Smooth muscle cell (in vitro differentiated cells): Measurements from ENCODE around the gene NEURL4. TPM values are rescaled to one million over a fixed set of nuclear protein-coding genes. Genes with fewer than 3 reads are reported as not detected.
"Not testable (repeated sequence)": the region's sequence is repeated elsewhere in the genome, so short reads cannot be mapped to it uniquely, and the experiment has no call there.

Experiments used
- DNase-seq: peaks from one replicate; lab custom pipeline; 2025; ENCODE audit not compliant: unreplicated experiment; lab: John Stamatoyannopoulos, UW
- H2AFZ ChIP-seq: fragments of 200-600 bp; sonication (generic); 2 replicates; pipeline ENCODE4 v1.6.0; 2016; ENCODE audit warnings: antibody characterized with exemption, low read depth, mild to moderate bottlenecking
- H3F3A ChIP-seq: fragments of 200-600 bp; sonication (generic); 2 replicates; pipeline ENCODE4 v1.6.0; 2017; ENCODE audit warnings: antibody characterized with exemption, low read depth
- H3K27ac ChIP-seq: fragments of 200-600 bp; sonication (generic); 2 replicates; pipeline ENCODE4 v1.5.1; 2016; ENCODE audit warnings: low read depth, mild to moderate bottlenecking
- H3K27me3 ChIP-seq: fragments of 200-600 bp; sonication (generic); 2 replicates; pipeline ENCODE4 v1.6.1; 2016; ENCODE audit warnings: low read depth, mild to moderate bottlenecking
- H3K36me3 ChIP-seq: fragments of 200-600 bp; sonication (generic); 2 replicates; pipeline ENCODE4 v1.5.1; 2016; ENCODE audit warnings: low read depth
- H3K4me1 ChIP-seq: fragments of 200-600 bp; sonication (generic); 2 replicates; pipeline ENCODE4 v1.5.1; 2016; ENCODE audit warnings: low read depth
- H3K4me2 ChIP-seq: fragments of 200-600 bp; sonication (generic); 2 replicates; pipeline ENCODE4 v1.6.0; 2016; ENCODE audit warnings: mild to moderate bottlenecking
- H3K4me3 ChIP-seq: fragments of 200-600 bp; sonication (generic); 2 replicates; pipeline ENCODE4 v1.5.1; 2016; ENCODE audit warnings: mild to moderate bottlenecking
- H3K79me2 ChIP-seq: fragments of 200-600 bp; sonication (generic); 2 replicates; pipeline ENCODE4 v1.6.0; 2016; ENCODE audit warnings: low read depth, mild to moderate bottlenecking
- H3K9ac ChIP-seq: fragments of 200-600 bp; sonication (generic); 2 replicates; pipeline ENCODE4 v1.6.0; 2016; ENCODE audit warnings: low read depth
- H3K9me3 ChIP-seq: fragments of 200-600 bp; sonication (generic); replicated peaks from 2 replicates; pipeline ENCODE4 v1.5.1; 2016; ENCODE audit warnings: low read depth
- H4K20me1 ChIP-seq: fragments of 200-600 bp; sonication (generic); 2 replicates; pipeline ENCODE4 v1.6.0; 2016; ENCODE audit warnings: low read depth
- WGBS: methylation state at CpG from one replicate; pipeline ENCODE4 v1.1.7; 2016; ENCODE audit warnings: low lambda C conversion rate; 5-methylcytosine and 5-hydroxymethylcytosine counted together
- polyA plus RNA-seq: library from polyadenylated mRNA; unstranded; fragments of >200 nt; fragmentation: Nextera tagmentation; extraction: Ambion mirVana; gene quantifications from 2 replicates; pipeline ENCODE4 v1.2.1, GENCODE V29; 2016
- total RNA-seq: library from RNA; depleted of rRNA; stranded (reverse); fragments of >200 nt; gene quantifications from 2 replicates; pipeline ENCODE4 v1.2.3, GENCODE V29; 2014
- TF ChIP-seq, protein P1 (sequence below): fragments of 200-600 bp; sonication (generic); IDR thresholded peaks from 2 replicates; pipeline ENCODE4 v1.5.1; 2017; ENCODE audit warnings: borderline replicate concordance, mild to moderate bottlenecking, antibody characterized with exemption; ENCODE audit not compliant: insufficient read depth, poor library complexity, severe bottlenecking

Gene NEURL4
- total and polyA plus RNA-seq, 2 experiments from 2014 or later, result 5.1 to 8.6 TPM

DNA sequence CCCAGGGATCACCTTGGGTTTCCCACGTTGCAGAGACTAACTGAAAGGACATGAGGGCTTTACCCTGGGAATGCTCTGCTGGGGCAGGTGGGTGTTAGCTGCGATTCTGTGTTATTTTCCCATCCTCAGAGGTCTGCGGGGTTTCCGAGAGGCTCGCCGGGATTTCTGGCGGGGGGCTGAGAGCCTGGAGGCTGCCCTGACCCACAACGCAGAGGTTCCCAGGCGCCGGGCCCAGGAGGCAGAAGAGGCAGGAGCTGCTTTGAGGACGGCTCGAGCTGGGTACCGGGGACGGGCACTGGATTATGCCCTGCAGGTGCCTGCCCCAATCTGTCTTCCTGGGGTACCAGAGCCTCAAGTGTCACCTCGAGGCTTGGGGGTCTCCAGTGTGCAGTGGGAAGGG is 14.1 kb upstream of the NEURL4 start:
- no peak overlapping the region for H3K4me3 ChIP-seq
- no peak overlapping the region for H3K27ac ChIP-seq
- TF ChIP-seq, protein P1, sequence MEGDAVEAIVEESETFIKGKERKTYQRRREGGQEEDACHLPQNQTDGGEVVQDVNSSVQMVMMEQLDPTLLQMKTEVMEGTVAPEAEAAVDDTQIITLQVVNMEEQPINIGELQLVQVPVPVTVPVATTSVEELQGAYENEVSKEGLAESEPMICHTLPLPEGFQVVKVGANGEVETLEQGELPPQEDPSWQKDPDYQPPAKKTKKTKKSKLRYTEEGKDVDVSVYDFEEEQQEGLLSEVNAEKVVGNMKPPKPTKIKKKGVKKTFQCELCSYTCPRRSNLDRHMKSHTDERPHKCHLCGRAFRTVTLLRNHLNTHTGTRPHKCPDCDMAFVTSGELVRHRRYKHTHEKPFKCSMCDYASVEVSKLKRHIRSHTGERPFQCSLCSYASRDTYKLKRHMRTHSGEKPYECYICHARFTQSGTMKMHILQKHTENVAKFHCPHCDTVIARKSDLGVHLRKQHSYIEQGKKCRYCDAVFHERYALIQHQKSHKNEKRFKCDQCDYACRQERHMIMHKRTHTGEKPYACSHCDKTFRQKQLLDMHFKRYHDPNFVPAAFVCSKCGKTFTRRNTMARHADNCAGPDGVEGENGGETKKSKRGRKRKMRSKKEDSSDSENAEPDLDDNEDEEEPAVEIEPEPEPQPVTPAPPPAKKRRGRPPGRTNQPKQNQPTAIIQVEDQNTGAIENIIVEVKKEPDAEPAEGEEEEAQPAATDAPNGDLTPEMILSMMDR, result no peak
- no peaks in the 10 kb centered on the region for H3K36me3 ChIP-seq
- no peaks in the 10 kb centered on the region for H3K79me2 ChIP-seq
- H3K27me3 ChIP-seq, result no peaks in the 10 kb centered on the region
- no peak overlapping the region for H3K4me2 ChIP-seq
- 92% methylated on average over 15 of the region's 15 CpGs for WGBS
- H3K9ac ChIP-seq, result no peak overlapping the region
- peaks cover 9% of the 10 kb centered on the region for H4K20me1 ChIP-seq
- no peak overlapping the region for H2AFZ ChIP-seq
- DNase-seq, result no peak
- H3K9me3 ChIP-seq, result no peaks in the 10 kb centered on the region
- H3F3A ChIP-seq, result no peaks in the 10 kb centered on the region
- no peaks in the 10 kb centered on the region for H3K4me1 ChIP-seq

DNA sequence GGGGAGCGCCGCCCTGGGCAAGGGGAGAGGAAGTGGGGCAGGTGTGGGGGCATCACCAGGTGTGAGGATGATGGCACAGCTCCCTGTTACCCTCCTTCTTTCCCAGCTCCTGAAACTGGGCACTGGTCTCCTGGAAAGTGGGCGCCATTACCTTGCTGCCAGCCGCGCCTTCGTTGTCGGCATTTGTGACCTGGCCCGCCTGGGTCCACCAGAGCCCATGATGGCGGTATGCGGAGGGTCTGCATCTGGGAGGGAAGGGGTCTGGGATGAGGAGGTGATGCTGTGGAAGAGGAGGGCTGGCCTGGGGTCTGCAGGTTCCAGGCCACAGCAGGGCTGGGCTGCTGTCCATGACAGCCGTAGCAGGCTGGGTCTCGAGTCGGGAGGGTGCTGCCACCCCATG is 12.7 kb upstream of the NEURL4 start:
- no peak overlapping the region for H3K4me3 ChIP-seq
- H3K9ac ChIP-seq, result no peak overlapping the region
- H3K79me2 ChIP-seq, result no peaks in the 10 kb centered on the region
- TF ChIP-seq, protein P1, result no peak
- H2AFZ ChIP-seq, result no peak overlapping the region
- no peak for DNase-seq
- no peaks in the 10 kb centered on the region for H3K27me3 ChIP-seq
- 95% methylated on average over 12 of the region's 13 CpGs for WGBS
- H3K36me3 ChIP-seq, result no peaks in the 10 kb centered on the region
- H3K9me3 ChIP-seq, result no peaks in the 10 kb centered on the region
- H4K20me1 ChIP-seq, result peaks cover 6% of the 10 kb centered on the region
- no peaks in the 10 kb centered on the region for H3F3A ChIP-seq
- no peak overlapping the region for H3K27ac ChIP-seq
- H3K4me1 ChIP-seq, result no peaks in the 10 kb centered on the region
- H3K4me2 ChIP-seq, result no peak overlapping the region

DNA sequence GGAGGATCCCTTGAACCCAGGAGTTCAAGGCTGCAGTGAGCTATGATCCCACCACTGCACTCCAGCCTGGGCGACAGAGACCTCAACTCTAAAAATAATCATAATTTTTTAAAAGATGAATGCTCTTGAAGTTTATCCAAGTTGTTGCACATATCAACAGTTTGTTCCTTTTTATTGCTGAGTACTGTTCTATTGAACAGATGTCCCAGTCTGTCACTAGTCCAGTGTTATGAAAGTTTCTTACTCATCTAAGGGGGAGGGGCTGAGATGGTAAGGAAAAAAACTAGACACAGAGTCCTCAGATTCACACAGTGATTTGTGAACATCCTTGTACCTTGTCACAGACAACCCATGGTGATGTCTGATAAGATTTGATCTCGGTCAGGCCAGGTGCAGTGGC is 11.0 kb upstream of the NEURL4 start:
- Histone ChIP-seq H3K79me2 (no peaks in the 10 kb centered on the region), H3F3A (no peaks in the 10 kb centered on the region), H3K4me3 (no peak overlapping the region), H2AFZ (no peak overlapping the region), H3K27ac (no peak overlapping the region), H3K4me1 (no peaks in the 10 kb centered on the region), H3K9me3 (no peaks in the 10 kb centered on the region), H4K20me1 (no peaks in the 10 kb centered on the region), H3K4me2 (no peak overlapping the region), H3K27me3 (no peaks in the 10 kb centered on the region), H3K36me3 (no peaks in the 10 kb centered on the region), H3K9ac (no peak overlapping the region)
- no peak for DNase-seq
- TF ChIP-seq, protein P1, result no peak
- 96% methylated on average over 2 of the region's 2 CpGs for WGBS

DNA sequence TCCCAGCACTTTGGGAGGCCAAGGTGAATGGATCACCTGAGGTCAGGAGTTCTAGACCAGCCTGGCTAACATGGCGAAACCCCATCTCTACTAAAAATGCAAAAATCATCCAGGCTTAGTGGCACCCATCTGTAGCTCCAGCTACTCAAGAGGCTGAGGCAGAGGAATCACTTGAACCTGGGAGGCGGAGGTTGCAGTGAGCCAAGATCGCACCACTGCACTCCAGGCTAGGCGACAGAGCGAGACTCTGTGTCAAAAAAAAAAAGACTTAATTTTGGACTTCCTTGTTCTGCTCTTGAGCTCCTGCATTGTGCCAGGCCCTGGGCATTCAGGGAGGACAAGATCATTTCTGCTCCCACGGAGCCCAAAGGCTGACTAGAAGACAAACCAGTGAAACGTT is 8.5 kb upstream of the NEURL4 start:
- DNase-seq, H3K4me1 ChIP-seq, H2AFZ ChIP-seq, H3K9ac ChIP-seq, H3K9me3 ChIP-seq, H3K27ac ChIP-seq, H3K4me2 ChIP-seq, H3K79me2 ChIP-seq, H3K4me3 ChIP-seq, H3K36me3 ChIP-seq, H3K27me3 ChIP-seq, H3F3A ChIP-seq, H4K20me1 ChIP-seq: not testable (repeated sequence)
- 96% methylated on average over 7 of the region's 7 CpGs for WGBS
